Osteoblast (primary cell): ENCODE data around the gene ANO3. TPM values are rescaled to one million over a fixed set of nuclear protein-coding genes. Genes with fewer than 3 reads are reported as not detected.

Experiments
- DNase-seq: peaks from one replicate; pipeline ENCODE4 v3.0.0; 2011; ENCODE audit warnings: low spot score, mixed read lengths; ENCODE audit not compliant: insufficient read length; ENCODE audit errors: missing footprints
- H2AFZ ChIP-seq: 2 replicates; pipeline ENCODE4 v1.6.0; 2011; ENCODE audit warnings: mild to moderate bottlenecking, low read length
- H3K27ac ChIP-seq: 2 replicates; pipeline ENCODE4 v1.5.1; 2011; ENCODE audit warnings: mild to moderate bottlenecking, low read depth, low read length, moderate library complexity
- H3K27me3 ChIP-seq: 2 replicates; pipeline ENCODE4 v1.6.0; 2012; ENCODE audit warnings: mild to moderate bottlenecking, control low read depth, inconsistent platforms, low read length, moderate library complexity; ENCODE audit not compliant: insufficient read depth
- H3K36me3 ChIP-seq: 2 replicates; pipeline ENCODE4 v1.5.1; 2011; ENCODE audit warnings: mild to moderate bottlenecking, low read length, control low read depth, moderate library complexity; ENCODE audit not compliant: insufficient read depth
- H3K4me1 ChIP-seq: 2 replicates; pipeline ENCODE4 v1.5.1; 2011; ENCODE audit warnings: mild to moderate bottlenecking, low read length, control low read depth, moderate library complexity; ENCODE audit not compliant: insufficient read depth
- H3K4me2 ChIP-seq: 2 replicates; pipeline ENCODE4 v1.6.0; 2011; ENCODE audit warnings: mild to moderate bottlenecking, low read length; ENCODE audit not compliant: insufficient read depth
- H3K4me3 ChIP-seq: fragments of 200-600 bp; sonication (generic); 3 replicates; pipeline ENCODE4 v1.5.1; 2012; ENCODE audit warnings: mild to moderate bottlenecking, low read length, inconsistent platforms; ENCODE audit not compliant: insufficient read depth
- H3K79me2 ChIP-seq: 2 replicates; pipeline ENCODE4 v1.6.0; 2012; ENCODE audit warnings: mild to moderate bottlenecking, low read length, control low read depth, inconsistent platforms; ENCODE audit not compliant: insufficient read depth
- H3K9me3 ChIP-seq: 2 replicates; pipeline ENCODE4 v1.5.1; 2011; ENCODE audit warnings: low read depth, low read length, control low read depth
- H4K20me1 ChIP-seq: 2 replicates; pipeline ENCODE4 v1.6.0; 2012; ENCODE audit warnings: mild to moderate bottlenecking, low read length, control low read depth; ENCODE audit not compliant: insufficient read depth
- CTCF ChIP-seq: IDR thresholded peaks from 2 replicates; pipeline ENCODE4 v1.5.1; 2011; ENCODE audit warnings: mild to moderate bottlenecking, low read depth, low read length, moderate library complexity; ENCODE audit errors: extremely low read depth
- total RNA-seq: library from RNA; depleted of rRNA; stranded (reverse); fragments of >200 nt; gene quantifications from 2 replicates; pipeline ENCODE4 v1.2.3, GENCODE V29; 2012

The ANO3 gene
- total RNA-seq, 1 donor = under 0.01 TPM

- no peak overlapping the region for H3K4me3 ChIP-seq
- no peak overlapping the region for H3K27ac ChIP-seq
- H3K79me2 ChIP-seq = no peaks in the 10 kb centered on the region
- no peaks in the 10 kb centered on the region for H4K20me1 ChIP-seq
- TF ChIP-seq CTCF = no peak
- no peak for DNase-seq
- H2AFZ ChIP-seq = no peak overlapping the region
- no peaks in the 10 kb centered on the region for H3K27me3 ChIP-seq
- H3K36me3 ChIP-seq = no peaks in the 10 kb centered on the region
- H3K4me2 ChIP-seq = no peak overlapping the region
- H3K4me1 ChIP-seq = no peaks in the 10 kb centered on the region
- H3K9me3 ChIP-seq = no peaks in the 10 kb centered on the region
These were observed 323.4 kb downstream of the ANO3 start for GRCh38 chr11:26655287-26655686.

GRCh38 chr11:26662916-26663315, 331.0 kb downstream of the ANO3 start:
- Histone ChIP-seq H3K4me2 (no peak overlapping the region), H3K27ac (no peak overlapping the region), H3K27me3 (no peaks in the 10 kb centered on the region), H3K79me2 (no peaks in the 10 kb centered on the region), H4K20me1 (no peaks in the 10 kb centered on the region), H3K4me3 (no peak overlapping the region), H2AFZ (no peak overlapping the region), H3K36me3 (no peaks in the 10 kb centered on the region), H3K9me3 (no peaks in the 10 kb centered on the region), H3K4me1 (no peaks in the 10 kb centered on the region)
- no peak for DNase-seq
- TF ChIP-seq CTCF = no peak

GRCh38 chr11:26665036-26665435, 333.1 kb downstream of the ANO3 start:
- Histone ChIP-seq H3K9me3 (no peaks in the 10 kb centered on the region), H3K27me3 (no peaks in the 10 kb centered on the region), H3K27ac (no peak overlapping the region), H3K4me1 (no peaks in the 10 kb centered on the region), H4K20me1 (no peaks in the 10 kb centered on the region), H2AFZ (no peak overlapping the region), H3K36me3 (no peaks in the 10 kb centered on the region), H3K4me3 (no peak overlapping the region), H3K4me2 (no peak overlapping the region), H3K79me2 (no peaks in the 10 kb centered on the region)
- TF ChIP-seq CTCF = no peak
- DNase-seq = no peak

GRCh38 chr11:26665946-26666345, 334.0 kb downstream of the ANO3 start:
- Histone ChIP-seq H3K27ac (no peak overlapping the region), H3K36me3 (no peaks in the 10 kb centered on the region), H3K79me2 (no peaks in the 10 kb centered on the region), H3K4me2 (no peak overlapping the region), H3K4me1 (no peaks in the 10 kb centered on the region), H3K27me3 (no peaks in the 10 kb centered on the region), H2AFZ (no peak overlapping the region), H4K20me1 (no peaks in the 10 kb centered on the region), H3K4me3 (no peak overlapping the region), H3K9me3 (no peaks in the 10 kb centered on the region)
- DNase-seq = no peak
- TF ChIP-seq CTCF = no peak
